Osteocyte (in vitro differentiated cells): ENCODE results near the gene PRDM16. TPM values are rescaled to one million over a fixed set of nuclear protein-coding genes. Genes with fewer than 3 reads are reported as not detected.

Experiments used
- DNase-seq: peaks from one replicate; pipeline ENCODE4 v3.0.0; 2021; ENCODE audit warnings: mixed read lengths; ENCODE audit not compliant: unreplicated experiment; ENCODE audit errors: extremely low spot score
- H3K27ac Mint-ChIP-seq: one replicate; pipeline ENCODE4 v1.8.0; 2021; ENCODE audit warnings: mild to moderate bottlenecking, mixed read lengths; ENCODE audit not compliant: unreplicated experiment
- H3K27me3 Mint-ChIP-seq: one replicate; pipeline ENCODE4 v1.8.0; 2021; ENCODE audit warnings: mixed read lengths; ENCODE audit not compliant: unreplicated experiment
- H3K36me3 Mint-ChIP-seq: one replicate; pipeline ENCODE4 v1.8.0; 2021; ENCODE audit warnings: mixed read lengths; ENCODE audit not compliant: unreplicated experiment
- H3K4me1 Mint-ChIP-seq: one replicate; pipeline ENCODE4 v1.8.0; 2021; ENCODE audit warnings: mixed read lengths; ENCODE audit not compliant: unreplicated experiment
- H3K4me3 Mint-ChIP-seq: one replicate; pipeline ENCODE4 v1.8.0; 2021; ENCODE audit warnings: mild to moderate bottlenecking, moderate library complexity, mixed read lengths; ENCODE audit not compliant: unreplicated experiment
- H3K9me3 Mint-ChIP-seq: one replicate; pipeline ENCODE4 v1.8.0; 2021; ENCODE audit warnings: mixed read lengths; ENCODE audit not compliant: unreplicated experiment
- CTCF ChIP-seq: fragments of 200-600 bp; sonication (generic); IDR thresholded peaks from 2 replicates; pipeline ENCODE4 v1.5.0; 2021; ENCODE audit warnings: antibody characterized with exemption, mild to moderate bottlenecking, moderate library complexity
- total RNA-seq: library from RNA; stranded (reverse); gene quantifications from 2 replicates; pipeline ENCODE4 v1.2.1, GENCODE V29; 2021

The PRDM16 gene
- total RNA-seq, 1 donor from 2014 or later: 7.1 TPM

GRCh38 chr1:3339856-3340255, 270.9 kb downstream of the PRDM16 start:
- peaks cover 6% of the 10 kb centered on the region for H3K27me3 Mint-ChIP-seq
- H3K9me3 Mint-ChIP-seq: peaks cover 21% of the 10 kb centered on the region
- H3K36me3 Mint-ChIP-seq: peaks cover 2% of the 10 kb centered on the region
- H3K4me1 Mint-ChIP-seq: no peaks in the 10 kb centered on the region
- no peak for TF ChIP-seq CTCF
- DNase-seq: no peak
- H3K4me3 Mint-ChIP-seq: no peak overlapping the region
- H3K27ac Mint-ChIP-seq: no peak overlapping the region

GRCh38 chr1:3340548-3341235, 271.7 kb downstream of the PRDM16 start:
- no peaks in the 10 kb centered on the region for H3K4me1 Mint-ChIP-seq
- peaks cover 2% of the 10 kb centered on the region for H3K36me3 Mint-ChIP-seq
- H3K9me3 Mint-ChIP-seq: peaks cover 21% of the 10 kb centered on the region
- peaks cover 2% of the 10 kb centered on the region for H3K27me3 Mint-ChIP-seq
- TF ChIP-seq CTCF: no peak
- H3K4me3 Mint-ChIP-seq: no peak overlapping the region
- H3K27ac Mint-ChIP-seq: no peak overlapping the region
- DNase-seq: no peak

GRCh38 chr1:3341236-3341994, 272.4 kb downstream of the PRDM16 start:
- Mint-ChIP-seq H3K36me3 (peaks cover 2% of the 10 kb centered on the region), H3K27ac (no peak overlapping the region), H3K27me3 (peaks cover 2% of the 10 kb centered on the region), H3K4me1 (no peaks in the 10 kb centered on the region), H3K9me3 (peaks cover 21% of the 10 kb centered on the region), H3K4me3 (no peak overlapping the region)
- no peak for DNase-seq
- TF ChIP-seq CTCF: no peak

GRCh38 chr1:3342960-3343359, 274.0 kb downstream of the PRDM16 start:
- no peak overlapping the region for H3K4me3 Mint-ChIP-seq
- TF ChIP-seq CTCF: no peak
- H3K4me1 Mint-ChIP-seq: no peaks in the 10 kb centered on the region
- DNase-seq: no peak
- peaks cover 21% of the 10 kb centered on the region for H3K9me3 Mint-ChIP-seq
- H3K27ac Mint-ChIP-seq: no peak overlapping the region
- H3K27me3 Mint-ChIP-seq: peaks cover 2% of the 10 kb centered on the region
- peaks cover 2% of the 10 kb centered on the region for H3K36me3 Mint-ChIP-seq

GRCh38 chr1:3344395-3344794, 275.4 kb downstream of the PRDM16 start:
- Mint-ChIP-seq H3K4me3 (no peak overlapping the region), H3K27ac (no peak overlapping the region), H3K36me3 (peaks cover 2% of the 10 kb centered on the region), H3K4me1 (no peaks in the 10 kb centered on the region), H3K9me3 (peaks cover 21% of the 10 kb centered on the region), H3K27me3 (peaks cover 2% of the 10 kb centered on the region)
- DNase-seq: no peak
- TF ChIP-seq CTCF: no peak
